HEK293 (cell line): ENCODE results near the gene MACF1.
"Not testable (repeated sequence)": the region's sequence is repeated elsewhere in the genome, so short reads cannot be mapped to it uniquely, and the experiment has no call there.

ENCODE experiments used
- CTCF ChIP-seq: fragments of 450-650 bp; formaldehyde crosslinking; IDR thresholded peaks from 2 replicates; pipeline ENCODE4 v1.5.1; 2016; ENCODE audit warnings: missing biosample characterization, missing genetic modification characterization
- MYNN ChIP-seq: fragments of 450-650 bp; formaldehyde crosslinking; IDR thresholded peaks from 2 replicates; pipeline ENCODE4 v1.5.1; 2016; ENCODE audit warnings: missing biosample characterization, missing genetic modification characterization, borderline replicate concordance
- ZNF549 ChIP-seq: fragments of 450-650 bp; IDR thresholded peaks from 2 replicates; pipeline ENCODE4 v1.5.1; 2018; ENCODE audit warnings: missing biosample characterization, missing genetic modification characterization, mild to moderate bottlenecking, inconsistent platforms, moderate library complexity
- ZSCAN16 ChIP-seq: fragments of 450-650 bp; formaldehyde crosslinking; IDR thresholded peaks from 2 replicates; pipeline ENCODE4 v1.5.1; 2016; ENCODE audit warnings: missing biosample characterization, missing genetic modification characterization

GRCh38 chr1:39517936-39518335, 313.4 kb downstream of the MACF1 start:
- not testable (repeated sequence) for TF ChIP-seq ZSCAN16 (tag by site-specific recombination); ZNF549; MYNN (tag by site-specific recombination); CTCF (tag by site-specific recombination)
